Stimulated activated CD8-positive, alpha-beta memory T cell treated with anti-CD3 and anti-CD28 coated beads, Interleukin-4, amount 100 ng/mL, for 1 hour (primary cell): ENCODE data around the gene MCU.

ENCODE experiments used
- DNase-seq, 2 donors: peaks; one replicate each; pipeline ENCODE4 v3.0.0-alpha.2; 2020; ENCODE audit warnings: low read depth in 2 of 2, low spot score in 1 of 2

MCU gene

DNA sequence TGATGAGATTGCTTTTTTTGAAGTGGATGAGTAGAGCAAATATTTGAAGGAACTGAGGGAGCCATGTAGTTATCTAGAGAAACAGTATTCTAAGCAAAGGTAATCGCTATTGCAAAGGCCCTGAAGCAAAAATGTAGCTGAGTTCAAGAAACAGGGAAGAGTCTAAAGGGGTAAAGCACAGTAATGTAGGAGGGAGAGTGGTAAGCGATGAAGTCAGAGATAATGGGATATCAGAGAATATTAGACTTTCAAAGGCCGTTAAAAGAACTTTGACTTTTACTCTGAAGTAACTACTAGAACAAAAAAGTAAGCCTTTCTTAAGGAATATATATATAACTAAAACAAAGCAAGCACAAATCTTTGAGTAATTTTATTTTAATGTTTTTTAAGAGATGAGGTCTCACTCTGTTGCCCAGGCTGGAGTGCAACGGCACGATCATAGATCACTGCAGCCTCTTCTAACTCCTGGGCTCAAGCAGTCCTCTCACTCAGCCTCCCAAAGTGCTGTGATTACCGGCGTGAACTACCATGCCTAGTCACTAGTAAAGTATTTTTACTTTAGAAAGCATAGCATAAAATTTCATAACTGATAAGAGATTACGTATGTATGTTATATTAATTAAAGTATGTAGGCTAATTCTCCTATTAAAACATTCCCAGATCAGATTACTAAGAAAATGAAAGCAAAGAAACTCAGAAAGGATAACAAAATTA is 139.9 kb downstream of the MCU start:
- no peak for DNase-seq

DNA sequence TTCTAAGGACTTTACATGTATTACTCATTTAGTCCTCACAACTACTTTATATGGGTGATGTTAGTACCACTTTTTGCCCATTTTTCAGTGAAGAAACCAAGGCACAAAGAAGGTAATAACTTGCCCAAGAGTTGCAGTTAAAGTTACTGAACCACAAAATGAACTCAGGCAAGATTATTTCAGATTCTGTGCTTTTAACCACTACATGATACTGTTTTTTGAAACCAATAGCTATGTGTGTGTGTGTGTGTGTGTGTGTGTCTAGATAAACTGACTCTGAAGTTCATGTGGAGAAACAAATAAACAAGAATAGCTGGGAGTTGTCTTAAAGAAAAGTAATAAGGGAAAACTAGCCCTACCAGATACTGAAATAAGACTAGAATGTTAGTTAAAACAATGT is 140.8 kb downstream of the MCU start:
- no peak for DNase-seq

DNA sequence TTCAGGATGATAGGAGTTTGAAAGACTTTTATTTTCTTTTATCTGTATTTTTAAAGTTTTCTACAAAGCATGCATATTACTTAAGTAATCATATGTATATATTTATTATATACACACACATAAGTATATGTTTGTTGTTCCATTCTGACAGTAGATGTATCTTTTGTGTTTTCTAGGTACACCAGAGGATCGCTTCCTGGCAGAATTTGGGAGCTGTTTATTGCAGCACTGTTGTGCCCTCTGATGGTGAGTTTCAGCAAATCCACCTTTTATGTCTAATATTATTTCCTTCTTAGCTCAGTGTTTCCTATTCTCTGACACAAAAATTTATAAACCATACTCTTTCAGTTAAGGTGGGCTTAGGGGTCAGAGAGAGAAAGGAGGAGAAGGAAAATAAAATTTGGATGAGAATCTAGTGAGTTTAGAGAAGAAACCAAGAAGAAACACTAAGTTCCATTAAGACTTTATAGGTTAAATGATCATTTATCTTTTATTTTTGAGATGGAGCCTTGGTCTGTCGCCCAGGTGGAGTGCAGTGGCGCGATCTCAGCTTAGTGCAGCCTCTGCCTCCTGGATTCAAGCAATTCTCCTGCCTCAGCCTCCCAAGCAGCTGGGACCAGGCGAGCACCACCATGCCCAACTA is 142.4 kb downstream of the MCU start:
- no peak for DNase-seq

DNA sequence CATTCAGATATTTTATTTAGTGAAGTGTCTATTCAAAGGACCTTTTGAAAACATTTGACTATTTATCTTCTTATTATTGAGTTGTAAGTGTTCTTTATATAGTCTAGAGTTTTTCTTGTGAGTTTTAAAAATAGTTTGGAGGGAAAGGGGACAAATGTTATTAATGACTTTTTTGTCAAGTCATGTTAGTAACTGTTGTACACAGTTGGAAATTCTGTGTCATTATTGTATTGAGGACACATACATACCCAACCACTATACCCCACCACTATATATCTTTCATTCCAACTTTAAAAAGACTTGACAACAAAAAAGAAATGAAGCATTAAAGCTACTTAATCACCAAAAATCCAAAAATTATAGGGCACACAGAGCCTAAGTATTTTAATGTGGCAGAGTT is 148.4 kb downstream of the MCU start:
- DNase-seq: no peak

DNA sequence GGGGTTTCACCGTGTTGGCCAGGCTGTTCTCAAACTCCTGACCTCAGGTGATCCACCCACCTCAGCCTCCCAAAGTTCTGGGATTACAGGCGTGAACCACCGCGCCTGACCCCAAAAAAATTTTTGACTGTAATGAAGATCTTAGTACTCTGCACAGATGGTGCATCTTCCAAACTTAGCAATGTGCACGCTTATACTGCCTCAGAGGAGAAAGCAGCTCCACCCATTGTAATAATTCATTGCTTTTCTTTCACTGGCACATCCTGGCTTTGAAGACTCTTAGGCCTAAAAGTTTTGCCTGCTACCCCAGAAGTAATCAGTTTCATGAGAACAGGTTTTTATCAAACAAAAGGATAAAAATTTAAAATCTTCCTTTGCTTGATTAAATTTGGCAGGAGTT is 149.5 kb downstream of the MCU start:
- DNase-seq: no peak

DNA sequence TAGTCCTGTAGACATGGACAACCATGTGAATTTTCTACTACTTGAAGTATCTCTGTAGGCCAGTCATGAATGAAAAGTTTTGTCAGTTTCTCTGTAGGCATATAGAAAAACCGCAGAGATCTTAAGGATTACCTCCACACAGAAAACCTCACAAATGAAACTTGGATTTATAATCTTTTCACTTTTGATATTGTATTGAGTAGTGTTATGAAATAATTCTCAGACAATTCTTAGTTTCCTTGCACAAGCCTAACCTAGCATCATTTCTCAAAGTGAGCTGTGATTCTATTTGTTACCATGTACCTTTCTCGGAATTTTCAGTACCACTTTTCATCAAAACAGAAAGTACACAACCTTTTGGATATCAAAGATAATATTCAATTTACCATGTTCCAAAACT is 150.2 kb downstream of the MCU start:
- no peak for DNase-seq

DNA sequence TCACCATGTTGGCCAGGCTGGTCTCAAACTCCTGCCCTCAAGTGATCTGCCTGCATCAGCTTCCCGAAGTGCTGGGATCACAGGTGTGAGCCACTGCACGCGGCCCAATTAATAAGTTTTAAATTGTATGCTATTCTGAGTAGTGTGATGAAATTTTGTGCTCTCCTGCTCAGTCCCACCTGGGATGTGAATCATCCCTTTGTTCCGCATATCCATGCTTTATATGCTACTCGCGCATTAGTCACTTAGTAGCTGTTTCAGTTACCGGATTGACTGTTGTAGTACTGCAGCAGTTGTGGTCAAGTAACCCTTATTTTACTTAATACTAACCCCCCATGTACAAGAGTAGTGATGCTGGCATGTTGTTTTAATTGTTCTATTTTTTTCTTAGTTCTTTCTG is 154.3 kb downstream of the MCU start:
- DNase-seq: no peak

DNA sequence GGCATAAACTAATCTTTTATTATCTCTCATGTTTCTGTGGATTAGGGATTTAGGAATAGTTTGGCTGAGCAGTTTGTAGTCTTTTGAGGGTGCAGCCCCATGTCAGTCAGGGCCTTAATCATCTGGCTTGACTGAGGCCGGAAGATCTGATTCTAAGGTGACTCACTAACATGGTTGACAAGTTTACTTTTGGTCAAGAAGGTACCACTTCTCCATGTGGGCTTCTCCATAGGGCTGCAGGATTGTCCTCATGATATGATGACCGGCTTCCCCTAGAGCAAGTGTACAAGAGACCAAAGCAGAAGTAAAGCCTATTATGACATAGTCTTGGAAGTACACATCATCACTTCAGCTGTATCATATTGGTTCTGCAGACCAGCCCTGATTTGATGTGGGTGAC is 155.7 kb downstream of the MCU start:
- no peak for DNase-seq

DNA sequence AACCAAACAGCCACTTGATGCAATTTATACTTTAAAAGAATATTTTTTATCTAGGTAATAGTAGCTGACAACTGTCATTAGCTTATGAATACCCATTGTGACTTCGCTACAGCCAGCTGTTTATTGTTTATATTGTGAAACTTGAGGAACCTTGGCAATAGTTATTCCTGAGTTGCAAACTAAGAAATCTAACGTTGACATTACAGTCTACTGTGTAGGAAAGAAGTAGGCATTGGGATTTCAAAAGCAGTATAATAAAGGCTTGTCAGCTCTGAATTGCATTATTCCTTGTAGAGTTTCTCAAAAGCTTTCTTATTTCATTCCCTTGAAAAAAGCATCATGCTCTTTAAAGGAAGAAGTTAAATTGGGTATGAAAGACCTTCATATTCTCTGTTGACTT is 158.9 kb downstream of the MCU start:
- no peak for DNase-seq

DNA sequence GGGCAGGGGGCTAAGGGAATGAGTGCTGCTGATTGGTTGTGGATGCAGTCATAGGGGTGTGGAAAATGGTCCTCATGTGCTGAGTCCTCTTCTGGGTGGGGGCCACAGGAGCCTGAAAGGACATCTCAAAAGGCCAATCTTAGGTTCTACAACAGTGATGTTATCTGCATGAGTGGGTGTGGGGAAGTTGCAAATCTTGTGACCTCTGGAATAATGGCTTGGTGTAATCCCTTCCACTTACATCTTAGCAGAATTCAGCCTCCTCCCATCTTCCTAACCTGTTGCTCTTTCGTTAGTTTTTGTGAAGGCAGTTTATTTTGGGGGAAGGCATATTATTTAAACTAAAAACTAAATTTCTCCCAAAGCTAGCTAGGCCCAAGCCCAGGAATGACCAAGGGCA is 159.6 kb downstream of the MCU start:
- no peak for DNase-seq

DNA sequence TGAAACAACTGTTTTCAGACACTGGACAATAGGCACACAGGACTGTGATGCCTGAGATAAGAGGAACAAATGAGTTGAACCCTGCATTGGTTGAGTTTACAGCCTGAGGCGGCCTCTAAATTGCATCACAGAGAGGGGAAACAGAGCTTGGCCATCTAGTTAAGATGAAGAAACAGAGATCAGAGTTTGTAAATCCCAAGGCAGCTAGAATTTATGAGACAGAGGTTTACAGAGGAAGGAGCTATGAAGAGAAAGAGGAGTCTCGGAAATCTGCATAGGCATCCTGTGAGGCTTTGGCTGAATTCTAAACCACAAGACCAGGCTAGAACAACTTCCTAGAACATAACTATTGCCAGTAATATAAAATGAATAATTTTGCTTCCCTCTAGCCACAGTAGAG is 160.6 kb downstream of the MCU start:
- no peak for DNase-seq

DNA sequence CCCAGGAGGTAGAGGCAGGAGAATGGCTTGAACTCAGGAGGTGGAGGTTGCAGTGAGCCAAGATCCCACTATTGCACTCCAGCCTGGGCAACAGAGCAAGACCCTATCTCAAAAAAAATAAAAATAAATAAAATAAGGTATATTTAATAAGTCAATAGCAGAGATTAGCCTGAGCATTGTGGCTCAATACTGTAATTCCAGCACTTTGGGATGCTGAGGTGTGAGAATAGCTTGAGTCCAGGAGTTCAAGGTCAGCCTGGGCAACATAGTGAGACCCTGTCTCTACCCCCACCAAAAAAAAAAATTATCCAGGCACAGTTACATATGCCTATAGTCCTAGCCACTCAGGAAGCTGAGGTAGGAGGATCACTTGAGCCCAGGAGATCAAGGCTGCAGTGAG is 163.2 kb downstream of the MCU start:
- no peak for DNase-seq

DNA sequence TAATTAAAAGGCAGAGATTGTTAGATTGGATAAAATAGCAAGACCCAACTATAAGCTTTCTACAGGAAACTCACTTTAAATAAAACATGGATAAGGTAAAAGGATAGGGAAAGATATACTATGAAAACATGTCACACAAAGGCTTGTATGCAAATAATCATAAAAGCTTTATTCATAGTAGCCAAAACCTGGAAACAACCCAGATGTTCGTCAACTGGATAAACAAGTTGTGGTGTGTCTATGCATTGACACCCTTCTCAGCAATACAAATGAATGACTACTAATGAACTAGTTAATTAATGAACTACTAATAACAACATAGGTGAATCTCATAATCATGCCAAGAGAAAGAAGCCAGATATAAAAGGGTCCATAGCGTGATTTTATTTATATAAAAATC is 163.8 kb downstream of the MCU start:
- no peak for DNase-seq

DNA sequence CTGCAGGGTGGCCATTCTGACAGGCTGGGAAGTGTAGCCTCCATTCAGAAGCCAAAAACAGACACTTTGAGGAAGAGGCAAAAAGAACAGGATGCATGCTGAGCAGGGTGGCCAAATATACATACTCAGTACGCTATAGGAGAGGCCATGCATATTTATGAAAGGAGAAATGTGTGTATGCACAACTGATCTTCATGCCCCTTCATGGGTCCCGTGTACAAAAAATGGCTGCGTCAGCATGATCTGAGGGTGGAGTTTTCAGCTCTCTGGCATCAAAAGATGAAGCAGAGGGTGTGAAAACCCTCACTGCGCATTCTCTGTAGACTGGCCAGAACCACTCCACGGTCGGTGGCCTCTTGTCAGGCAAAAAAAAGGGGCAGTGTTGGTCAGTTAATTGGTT is 166.1 kb downstream of the MCU start:
- no peak for DNase-seq

DNA sequence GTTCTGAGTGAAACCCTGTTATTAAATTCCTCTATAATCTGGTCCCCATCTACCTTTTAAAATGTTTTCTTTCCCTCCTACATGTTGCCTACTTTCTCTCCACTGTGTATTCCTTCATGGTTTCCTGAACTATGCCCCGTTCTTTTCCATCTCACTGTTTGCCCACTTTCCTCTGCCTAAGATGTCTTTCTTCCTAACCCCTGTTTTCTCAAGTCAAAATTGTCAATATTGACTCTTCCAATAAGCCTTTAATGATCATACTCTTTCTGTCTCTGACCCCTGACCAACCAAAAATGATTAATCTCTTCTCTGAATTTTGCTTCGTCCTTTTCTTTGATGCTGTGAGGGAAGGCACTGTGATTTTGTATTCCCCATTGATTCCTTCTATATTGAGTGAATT is 171.0 kb downstream of the MCU start:
- no peak for DNase-seq

DNA sequence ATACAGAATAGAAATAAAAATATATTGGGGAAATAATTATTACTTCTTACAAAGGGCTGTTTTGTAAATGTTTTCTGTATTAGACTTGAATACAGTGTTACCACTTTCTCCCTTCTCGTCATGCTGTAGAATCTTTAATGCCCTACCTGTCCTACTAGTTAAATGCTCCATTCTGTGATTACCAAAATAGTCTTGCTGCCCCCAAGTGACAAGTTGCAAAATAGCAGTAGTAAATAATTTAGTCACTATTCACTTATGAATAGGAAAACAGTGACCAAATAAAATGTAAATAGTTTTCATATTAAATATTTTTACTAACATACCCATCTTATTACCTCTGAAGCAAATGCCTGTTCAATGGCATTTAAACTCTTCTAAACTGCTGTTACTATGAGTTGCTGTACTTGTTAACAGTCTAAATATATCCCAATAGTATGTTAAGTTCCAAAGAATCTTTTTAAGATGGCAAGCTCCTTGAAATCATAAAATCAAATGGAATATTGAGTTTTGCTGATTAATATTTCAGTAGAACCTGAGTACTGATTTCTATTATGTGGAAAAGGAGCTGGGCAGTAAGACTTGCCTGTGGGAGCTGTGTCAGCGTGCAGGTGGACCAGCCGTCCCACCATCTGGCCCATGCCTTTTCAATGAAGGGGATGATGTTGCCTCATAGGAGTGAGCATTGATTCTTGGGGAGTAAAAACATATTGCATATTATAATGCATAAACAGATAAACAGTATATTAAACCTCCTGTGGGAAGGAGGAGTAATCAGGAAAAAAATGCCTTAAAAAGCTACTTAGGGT is 183.5 kb downstream of the MCU start:
- no peak for DNase-seq

DNA sequence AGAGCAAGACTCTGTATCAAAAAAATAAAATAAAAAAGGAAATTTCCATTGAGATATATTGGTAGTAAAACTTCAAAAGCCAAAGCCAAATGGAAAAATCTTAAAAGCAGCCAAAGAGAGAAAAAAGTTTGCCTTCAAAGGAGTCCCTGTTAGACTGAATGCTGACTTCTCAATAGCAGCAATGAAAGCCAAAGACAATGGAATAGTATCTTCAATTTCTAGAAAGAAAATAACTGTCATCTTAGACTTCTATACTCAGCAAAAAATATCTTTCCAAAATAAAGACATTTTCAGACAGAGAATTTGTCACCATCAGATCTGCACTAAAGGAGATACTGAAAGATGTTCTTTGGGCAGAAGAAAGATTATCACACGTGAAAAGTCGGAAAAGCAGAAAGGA is 187.3 kb downstream of the MCU start:
- DNase-seq: no peak

DNA sequence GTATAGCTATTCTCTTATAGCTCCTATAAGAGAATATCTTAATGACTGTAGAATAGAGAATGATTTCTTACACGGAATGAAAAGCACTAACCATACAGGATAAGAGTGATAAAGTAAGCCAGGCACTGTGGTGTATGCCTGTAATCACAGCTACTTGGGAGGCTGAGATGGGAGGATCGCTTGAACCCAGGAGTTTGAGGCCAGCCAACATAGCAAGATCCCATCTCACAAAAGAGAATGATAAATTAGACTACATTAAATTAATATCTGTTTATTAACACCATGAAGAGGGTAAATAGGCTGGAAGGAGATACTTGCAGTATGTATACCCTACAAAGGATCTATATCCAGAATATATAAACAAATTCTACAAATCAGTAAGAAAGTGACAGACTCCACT is 189.3 kb downstream of the MCU start:
- DNase-seq: no peak

DNA sequence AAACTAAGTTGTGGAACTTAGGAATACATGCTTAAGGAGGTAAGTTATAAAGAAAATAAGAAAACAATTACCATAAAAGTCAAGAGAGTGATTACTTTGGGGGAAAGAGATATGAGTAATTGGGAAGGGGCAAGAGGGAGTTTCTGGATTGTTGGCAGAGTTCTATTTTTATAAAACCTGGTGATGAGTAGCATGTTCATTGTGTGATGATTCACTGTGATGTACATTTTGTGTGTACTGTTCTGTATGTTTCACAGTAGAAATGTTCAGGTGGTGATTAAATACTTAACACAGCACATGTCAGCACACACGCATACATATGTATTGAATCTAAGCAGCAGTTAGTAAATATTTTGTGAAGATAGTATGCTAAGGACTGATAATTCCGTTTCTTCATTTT is 191.9 kb downstream of the MCU start:
- DNase-seq: no peak

DNA sequence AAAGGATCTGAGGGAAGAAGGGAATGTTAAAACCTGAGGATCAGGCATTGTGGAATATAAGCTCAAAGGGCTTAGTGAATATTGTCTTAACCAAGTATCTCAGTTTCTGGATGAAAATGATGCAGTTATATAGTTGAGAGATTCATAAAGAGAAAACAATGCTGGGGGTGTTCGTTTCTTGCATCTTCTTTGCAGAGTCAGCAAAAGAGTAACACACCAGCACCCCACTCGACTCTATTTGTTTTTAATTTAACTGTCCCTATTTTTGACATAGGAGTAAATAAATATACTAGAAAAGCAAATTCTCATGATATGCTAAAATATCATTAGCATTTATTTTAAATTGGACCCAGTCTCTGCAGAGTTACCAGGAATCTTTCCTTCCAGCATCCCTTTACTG is 194.0 kb downstream of the MCU start:
- no peak for DNase-seq

DNA sequence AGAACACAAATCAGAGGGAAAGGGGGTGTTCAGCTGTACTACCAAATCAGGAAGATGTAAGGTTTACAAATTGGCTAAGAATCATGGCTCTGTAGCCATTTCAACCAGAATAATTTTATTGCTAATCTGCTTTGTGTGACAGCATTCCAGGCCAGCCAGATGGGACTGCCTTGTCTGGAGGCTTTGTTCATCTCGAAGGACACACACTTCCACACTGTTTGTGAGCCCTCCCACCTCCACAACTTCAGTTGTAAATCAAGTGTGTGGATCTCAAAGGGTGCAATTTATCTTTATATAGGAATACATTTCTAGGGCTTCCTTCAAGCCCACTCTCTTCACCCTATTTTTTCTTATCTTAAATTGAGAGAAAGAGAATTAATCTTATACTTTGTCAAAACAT is 194.7 kb downstream of the MCU start:
- no peak for DNase-seq

DNA sequence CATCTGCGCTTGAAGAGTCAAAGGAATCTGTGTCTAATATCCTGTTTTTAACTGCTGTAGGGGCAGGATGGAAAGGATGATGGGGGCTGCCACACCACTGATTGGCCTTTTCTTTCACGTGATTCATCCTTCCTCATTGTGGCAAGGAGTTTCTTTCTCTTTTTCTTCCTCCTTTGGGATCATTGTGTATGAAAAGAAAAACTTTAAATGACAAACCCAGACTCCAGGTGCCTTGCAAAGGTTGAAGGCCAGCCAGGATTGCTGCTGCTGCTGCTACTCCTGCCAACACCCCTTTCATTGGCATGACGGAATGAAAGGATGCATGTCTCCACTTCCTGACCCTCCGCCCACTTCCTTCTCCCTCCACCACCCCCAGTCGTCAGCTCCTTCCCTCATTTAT is 195.1 kb downstream of the MCU start:
- DNase-seq: no peak
